ENCODE data around the gene AQP7. TPM values are rescaled to one million over a fixed set of nuclear protein-coding genes. Genes with fewer than 3 reads are reported as not detected.
A peak's percentile ranks its signal among the peaks of the same experiment; 100 is the strongest.

The AQP7 gene
- total and polyA plus RNA-seq, 11 donors = 32.1 to 252 (median 113) TPM

- Histone ChIP-seq H3K27me3 (no peaks in the 10 kb centered on the region), H3K4me1 (peaks cover 0 to 28% (median 11%) of the 10 kb centered on the region in 12 donors), H3K9me3 (no peaks in the 10 kb centered on the region), H3K27ac (peak overlapping the region in 5 of 12 donors; percentile 8 to 62 (median 21)), H3K36me3 (peaks cover 0 to 58% (median 34%) of the 10 kb centered on the region in 9 donors), H3K4me3 (no peak overlapping the region)
- intact Hi-C loops (cut with DNase I) = loop anchor here in 1 of 10 donors (10.0 kb wide), 2 partner anchors 60 kb away; partner anchors contain the start of gene NFX1
- 39 to 52% (median 44%) methylated on average over 5 of the region's 5 CpGs for WGBS, 4 donors
- DNase-seq (no peak), ATAC-seq (peak in 2 of 4 donors; percentile 43 to 81)
- TF ChIP-seq, protein P1, sequence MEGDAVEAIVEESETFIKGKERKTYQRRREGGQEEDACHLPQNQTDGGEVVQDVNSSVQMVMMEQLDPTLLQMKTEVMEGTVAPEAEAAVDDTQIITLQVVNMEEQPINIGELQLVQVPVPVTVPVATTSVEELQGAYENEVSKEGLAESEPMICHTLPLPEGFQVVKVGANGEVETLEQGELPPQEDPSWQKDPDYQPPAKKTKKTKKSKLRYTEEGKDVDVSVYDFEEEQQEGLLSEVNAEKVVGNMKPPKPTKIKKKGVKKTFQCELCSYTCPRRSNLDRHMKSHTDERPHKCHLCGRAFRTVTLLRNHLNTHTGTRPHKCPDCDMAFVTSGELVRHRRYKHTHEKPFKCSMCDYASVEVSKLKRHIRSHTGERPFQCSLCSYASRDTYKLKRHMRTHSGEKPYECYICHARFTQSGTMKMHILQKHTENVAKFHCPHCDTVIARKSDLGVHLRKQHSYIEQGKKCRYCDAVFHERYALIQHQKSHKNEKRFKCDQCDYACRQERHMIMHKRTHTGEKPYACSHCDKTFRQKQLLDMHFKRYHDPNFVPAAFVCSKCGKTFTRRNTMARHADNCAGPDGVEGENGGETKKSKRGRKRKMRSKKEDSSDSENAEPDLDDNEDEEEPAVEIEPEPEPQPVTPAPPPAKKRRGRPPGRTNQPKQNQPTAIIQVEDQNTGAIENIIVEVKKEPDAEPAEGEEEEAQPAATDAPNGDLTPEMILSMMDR (IDR thresholded peaks at IDR 0.05) = no peak
- TF ChIP-seq POLR2A (IDR thresholded peaks at IDR 0.05) = no peak
Observed at GRCh38 chr9:33354651-33355211, 47.6 kb downstream of the AQP7 start.

GRCh38 chr9:33351547-33351946 is 50.8 kb downstream of the AQP7 start:
- TF ChIP-seq, protein P1 (IDR thresholded peaks at IDR 0.05) = no peak
- no peak for TF ChIP-seq POLR2A (IDR thresholded peaks at IDR 0.05)
- Histone ChIP-seq H3K4me1 (peaks cover 0 to 29% (median 11%) of the 10 kb centered on the region in 12 donors), H3K27me3 (no peaks in the 10 kb centered on the region), H3K9me3 (no peaks in the 10 kb centered on the region), H3K27ac (no peak overlapping the region), H3K36me3 (peaks cover 0 to 63% (median 49%) of the 10 kb centered on the region in 9 donors), H3K4me3 (no peak overlapping the region)
- intact Hi-C loops (cut with DNase I) = loop anchor here in 1 of 10 donors (10.0 kb wide), 2 partner anchors 57 to 63 kb away; partner anchors contain the start of gene NFX1
- ATAC-seq (peak; percentile 27 to 51 (median 38)), DNase-seq (peak in 1 of 5 donors; percentile 34)
- 64 to 84% (median 78%) methylated on average over 3 to 4 of the region's 4 CpGs for WGBS, 4 donors

DNA sequence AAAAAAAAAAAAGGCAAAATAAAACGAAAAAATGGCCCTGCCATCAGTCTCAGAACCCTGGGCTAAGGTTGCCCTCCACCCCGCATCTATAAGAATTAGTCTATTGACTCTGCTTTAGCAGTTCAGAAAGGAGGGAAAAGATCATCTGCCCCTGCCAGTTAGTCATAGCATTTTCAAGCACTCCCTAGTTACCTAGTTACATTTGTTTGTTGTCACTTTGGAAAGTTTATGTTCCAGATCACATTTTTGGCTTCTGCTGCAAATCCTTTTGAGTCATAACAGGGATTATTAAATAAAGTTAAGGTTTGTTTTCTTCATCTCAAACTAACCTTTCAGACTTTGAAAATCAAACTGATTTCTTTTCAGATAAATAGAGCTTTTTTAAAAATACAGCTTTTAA is 52.1 kb downstream of the AQP7 start:
- H3K27me3 ChIP-seq = no peaks in the 10 kb centered on the region
- H3K27ac ChIP-seq = peak overlapping the region in 7 of 12 donors; percentile 1 to 76 (median 41)
- ATAC-seq (peak in 3 of 4 donors; percentile 52 to 75 (median 71)), DNase-seq (no peak)
- H3K9me3 ChIP-seq = no peaks in the 10 kb centered on the region
- intact Hi-C loops (cut with DNase I) = loop anchor here in 1 of 10 donors (10.0 kb wide), 2 partner anchors 56 to 64 kb away; partner anchors contain the start of gene NFX1
- TF ChIP-seq POLR2A (IDR thresholded peaks at IDR 0.05) = no peak
- TF ChIP-seq, protein P1 (IDR thresholded peaks at IDR 0.05) = no peak
- H3K36me3 ChIP-seq = peaks cover 0 to 63% (median 56%) of the 10 kb centered on the region in 9 donors
- WGBS, 4 donors = 66 to 82% (median 74%) methylated on average over 2 of the region's 2 CpGs
- H3K4me1 ChIP-seq = peaks cover 0 to 28% (median 11%) of the 10 kb centered on the region in 12 donors
- H3K4me3 ChIP-seq = no peak overlapping the region

DNA sequence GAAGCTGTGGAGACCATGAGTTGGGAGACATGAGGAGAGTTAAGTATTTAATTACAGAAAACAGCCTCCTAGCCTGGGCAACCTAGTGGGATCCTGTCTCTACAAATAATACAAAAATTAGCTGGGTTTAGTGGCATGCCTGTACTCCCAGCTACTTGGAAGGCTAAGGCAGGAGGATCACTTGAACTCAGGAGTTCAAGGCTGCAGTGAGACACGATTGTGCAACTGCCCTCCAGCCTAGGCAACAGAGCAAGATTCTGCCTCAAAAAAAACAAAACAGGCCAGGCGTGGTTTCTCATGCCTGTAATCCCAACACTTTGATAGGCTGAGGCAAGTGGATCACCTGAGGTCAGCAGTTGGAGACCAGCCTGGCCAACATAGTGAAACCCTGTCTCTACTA is 52.6 kb downstream of the AQP7 start:
- Histone ChIP-seq H3K27me3 (no peaks in the 10 kb centered on the region), H3K36me3 (peaks cover 0 to 63% (median 61%) of the 10 kb centered on the region in 9 donors), H3K4me1 (peaks cover 0 to 23% (median 9%) of the 10 kb centered on the region in 12 donors), H3K27ac (peak overlapping the region in 4 of 12 donors; percentile 26 to 76 (median 50)), H3K9me3 (no peaks in the 10 kb centered on the region), H3K4me3 (no peak overlapping the region)
- DNase-seq (no peak), ATAC-seq (peak in 1 of 4 donors; percentile 4)
- 91 to 96% (median 93%) methylated on average over 2 of the region's 2 CpGs for WGBS, 4 donors
- intact Hi-C loops (cut with DNase I) = loop anchor here in 2 of 10 donors (5.0 to 10.0 kb wide), 3 partner anchors 37 to 65 kb away; partner anchors contain the start of gene NFX1 (in 1 of the 2)
- TF ChIP-seq, protein P1 (IDR thresholded peaks at IDR 0.05) = no peak
- no peak for TF ChIP-seq POLR2A (IDR thresholded peaks at IDR 0.05)

Measured in heart left ventricle (tissue), 16 donors.